Measurements from ENCODE around the gene ABCF1. TPM values are rescaled to one million over a fixed set of nuclear protein-coding genes. Genes with fewer than 3 reads are reported as not detected.

The ABCF1 gene
- total and polyA plus RNA-seq, 2 of the 8 experiments (the other 6 are each of a cell fraction or from before 2014, with no cell fraction given), result 48.8 to 123 TPM

DNA sequence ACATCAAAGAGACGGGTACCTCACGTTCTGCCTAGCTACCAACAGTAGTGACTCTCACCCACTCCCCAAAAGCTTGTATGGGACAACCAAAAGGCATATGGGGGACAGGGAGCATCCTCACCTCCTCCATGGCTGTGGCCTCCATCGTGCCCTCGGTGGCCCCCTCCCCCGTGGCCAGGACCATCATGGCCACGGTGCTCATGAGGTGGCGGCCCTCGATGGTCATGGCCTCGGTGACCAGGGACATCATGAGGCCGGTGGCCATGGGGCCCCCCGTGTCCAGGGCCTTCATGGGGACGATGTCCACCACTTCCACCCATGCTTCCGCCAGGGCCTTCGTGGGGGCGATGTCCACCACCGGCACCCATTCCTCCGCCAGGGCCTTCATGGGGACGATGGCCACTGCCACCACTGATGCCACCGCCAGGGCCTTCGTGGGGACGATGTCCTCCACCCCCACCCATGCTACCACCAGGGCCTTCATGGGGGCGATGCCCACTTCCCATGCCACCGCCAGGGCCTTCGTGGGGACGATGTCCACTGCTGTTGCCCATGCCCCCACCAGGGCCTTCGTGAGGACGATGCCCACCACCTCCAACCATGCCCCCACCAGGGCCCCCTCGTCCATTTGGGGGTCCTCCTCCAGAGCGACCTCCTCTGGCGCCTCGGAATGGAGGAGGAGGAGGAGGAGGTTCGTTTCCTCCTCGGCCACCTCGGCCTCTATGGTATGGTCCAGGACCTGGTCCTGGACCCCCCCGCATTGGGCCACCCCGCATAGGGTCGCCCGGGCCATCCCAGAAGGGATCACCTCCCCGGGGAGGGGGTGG, 30.8 kb downstream of the ABCF1 start:
- CTCF ChIA-PET (ENCODE audit: partially characterized antibody), result interaction anchor here (0.9 to 5.7 kb wide), 5 partner anchors 9 to 119 kb away, joined by 3 to 35 read pairs (median 3); no protein-coding TSS in a partner anchor
- H3K27me3 ChIP-seq (replicated peaks in 1 of 4; ENCODE audit: control insufficient read depth in 3 of 4, extremely low read depth in 1 of 4, insufficient read depth in 3 of 4, low read length in 3 of 4), result no peaks in the 10 kb centered on the region

More for the DNA sequence above, 30.8 kb downstream of the ABCF1 start:
- Histone ChIP-seq H2BK5ac (ENCODE audit: low read depth, low read length) (no peak overlapping the region), H2BK15ac (ENCODE audit: low read length) (no peak overlapping the region), H3K14ac (ENCODE audit: insufficient read length) (no peak overlapping the region), H3K23me2 (ENCODE audit: low read depth, low read length) (no peaks in the 10 kb centered on the region; the same call in 1 of the 2 replicates), H3K4me3 (ENCODE audit: extremely low read depth in 1 of 4, insufficient read depth in 2 of 4, low read depth in 3 of 4, low read length in 4 of 4) (no peak overlapping the region), H3K18ac (ENCODE audit: extremely low read depth, low read length) (no peak overlapping the region), H3K23ac (ENCODE audit: insufficient read length) (no peak overlapping the region), H2AFZ (ENCODE audit: low read length) (no peak overlapping the region), H3K4me2 (ENCODE audit: insufficient read depth in 1 of 2, low read depth in 2 of 2, low read length in 2 of 2) (no peak overlapping the region), H4K5ac (ENCODE audit: insufficient read length, low read depth, low read length) (no peak overlapping the region), H4K8ac (ENCODE audit: extremely low read depth, insufficient read depth, low read length) (no peak overlapping the region; the same call in 1 of the 2 replicates), H3K79me2 (ENCODE audit: control insufficient read depth in 1 of 2, insufficient read depth in 2 of 2, low read length in 2 of 2) (no peaks in the 10 kb centered on the region), H3K4ac (replicated peaks; ENCODE audit: insufficient read length, low read depth, low read length) (no peak overlapping the region), H3K9me3 (ENCODE audit: insufficient read depth in 2 of 2, low read depth in 1 of 2, low read length in 1 of 2) (no peaks in the 10 kb centered on the region), H4K91ac (replicated peaks; ENCODE audit: insufficient read length, low read length) (no peak overlapping the region), H4K20me1 (replicated peaks in 1 of 2; ENCODE audit: control insufficient read depth in 1 of 2, insufficient read depth in 2 of 2, low read length in 2 of 2) (peaks cover 11 to 38% of the 10 kb centered on the region in 2 experiments), H3K79me1 (ENCODE audit: low read depth, low read length) (no peaks in the 10 kb centered on the region; the same call in none of the 2 replicates), H3K36me3 (ENCODE audit: control insufficient read depth in 2 of 4, insufficient read depth in 4 of 4, low read length in 3 of 4) (peaks cover 54 to 68% (median 63%) of the 10 kb centered on the region in 4 experiments), H3K56ac (replicated peaks; ENCODE audit: insufficient read length, low read depth, low read length) (no peak overlapping the region), H2AK5ac (ENCODE audit: low read depth, low read length) (no peak overlapping the region), H3K27ac (ENCODE audit: low read depth, low read length) (no peak overlapping the region), H2BK12ac (ENCODE audit: low read depth, low read length) (no peak overlapping the region), H3K9ac (replicated peaks in 1 of 4; ENCODE audit: extremely low read depth in 1 of 4, low read depth in 3 of 4, low read length in 3 of 4) (no peak overlapping the region), H3K4me1 (replicated peaks in 1 of 4; ENCODE audit: control insufficient read depth in 3 of 4, insufficient read depth in 4 of 4, low read length in 3 of 4) (no peaks in the 10 kb centered on the region), H2BK20ac (ENCODE audit: low read length) (no peak overlapping the region), H2BK120ac (replicated peaks; ENCODE audit: low read depth, low read length) (no peak overlapping the region)
- FAIRE-seq (no peak), DNase-seq (ENCODE audit: low read depth in 1 of 2, low spot score in 2 of 2) (no peak)
- TF ChIP-seq, protein P1, sequence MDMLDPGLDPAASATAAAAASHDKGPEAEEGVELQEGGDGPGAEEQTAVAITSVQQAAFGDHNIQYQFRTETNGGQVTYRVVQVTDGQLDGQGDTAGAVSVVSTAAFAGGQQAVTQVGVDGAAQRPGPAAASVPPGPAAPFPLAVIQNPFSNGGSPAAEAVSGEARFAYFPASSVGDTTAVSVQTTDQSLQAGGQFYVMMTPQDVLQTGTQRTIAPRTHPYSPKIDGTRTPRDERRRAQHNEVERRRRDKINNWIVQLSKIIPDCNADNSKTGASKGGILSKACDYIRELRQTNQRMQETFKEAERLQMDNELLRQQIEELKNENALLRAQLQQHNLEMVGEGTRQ (IDR thresholded peaks at IDR 0.05; ENCODE audit: low read length), result no peak
- no peak for TF ChIP-seq CBX5 (IDR thresholded peaks at IDR 0.05; ENCODE audit: low read depth, low read length)
- TF ChIP-seq HDAC2 (IDR thresholded peaks at IDR 0.05; ENCODE audit: borderline replicate concordance in 1 of 2, low read depth in 2 of 2, low read length in 2 of 2), result no peak
- TF ChIP-seq POLR2A (IDR thresholded peaks at IDR 0.05; ENCODE audit: control extremely low read depth in 1 of 2, low read depth in 2 of 2, low read length in 2 of 2), result peak in 1 of 2 experiments; percentile 63; a peak in 1 of 3 replicates
- POLR2A ChIA-PET (ENCODE audit: partially characterized antibody), result interaction anchor here (1.0 to 21.6 kb wide), 15 partner anchors 8 to 112 kb away, joined by 3 to 712 read pairs (median 7); partner anchors contain the start of genes C6orf136, DHX16, GNL1 and MRPS18B
- 92% methylated on average over 28 of the region's 39 CpGs; no CpG with 5 or more reads in 1 of the 2 experiments for WGBS, 2 experiments (ENCODE audit: extremely low coverage in 1 of 2, insufficient coverage in 1 of 2, insufficient read length in 1 of 2, insufficient replicate concordance in 2 of 2, low coverage in 1 of 2, low lambda C conversion rate in 2 of 2, missing lambda C conversion rate in 1 of 2)
